Aorta (tissue), 5 donors: ENCODE measurements around the gene TSC22D2. TPM values are rescaled to one million over a fixed set of nuclear protein-coding genes. Genes with fewer than 3 reads are reported as not detected.
A peak's percentile ranks its signal among the peaks of the same experiment; 100 is the strongest.

Source experiments
- ATAC-seq: fragments of 200-7000 bp; cut with Tn5 transposase; one replicate; pipeline ENCODE4 v1.9.1; 2022; ENCODE audit warnings: moderate library complexity; ENCODE audit not compliant: low FRiP score
- DNase-seq, 2 donors: peaks; one replicate each; pipeline ENCODE4 v3.0.0-alpha.2; 2020
- H3K27ac ChIP-seq, 2 donors: one replicate each; pipeline ENCODE4 v1.5.1; 2013; ENCODE audit warnings: low read length in 2 of 2, mild to moderate bottlenecking in 2 of 2, moderate library complexity in 2 of 2, control low read depth in 1 of 2, inconsistent platforms in 1 of 2, low read depth in 1 of 2
- H3K27me3 ChIP-seq, 2 donors: one replicate each; pipeline ENCODE4 v1.6.1; 2013; ENCODE audit warnings: control low read depth in 1 of 2, low read length in 1 of 2, mild to moderate bottlenecking in 1 of 2, moderate library complexity in 1 of 2; ENCODE audit not compliant: insufficient read depth in 2 of 2, control insufficient read depth in 1 of 2
- H3K36me3 ChIP-seq, 2 donors: one replicate each; pipeline ENCODE4 v1.6.1; 2013; ENCODE audit warnings: control low read depth in 1 of 2, low read length in 1 of 2, mild to moderate bottlenecking in 1 of 2; ENCODE audit not compliant: insufficient read depth in 2 of 2, control insufficient read depth in 1 of 2
- H3K4me1 ChIP-seq, 2 donors: one replicate each; pipeline ENCODE4 v1.6.1; 2013; ENCODE audit warnings: low read length in 2 of 2, control low read depth in 1 of 2, mild to moderate bottlenecking in 1 of 2, moderate library complexity in 1 of 2; ENCODE audit not compliant: insufficient read depth in 2 of 2, control insufficient read depth in 1 of 2
- H3K4me3 ChIP-seq, 2 donors: one replicate each; pipeline ENCODE4 v1.5.1; 2013; ENCODE audit warnings: low read length in 2 of 2, control low read depth in 1 of 2, mild to moderate bottlenecking in 1 of 2
- H3K9me3 ChIP-seq: one replicate; pipeline ENCODE4 v1.6.1; 2013; ENCODE audit warnings: mild to moderate bottlenecking, low read length; ENCODE audit not compliant: control insufficient read depth
- WGBS, 2 donors: extraction: QIAGEN DNeasy Blood & Tissue Kit; methylation state at CpG; one replicate each; pipeline ENCODE4 v1.1.7; 2013; 5-methylcytosine and 5-hydroxymethylcytosine counted together
- intact Hi-C, 2 donors: fragments of 100-400 bp; cut with DNase I; formaldehyde crosslinking; loops; one replicate each; pipeline versions ENCODE4 v1.14.2 to v1.15.0; 2022
- long read RNA-seq, 2 donors: library from polyadenylated mRNA; unstranded; transcript quantifications; one replicate each; pipeline ENCODE4 v2.0.0, GENCODE V29; 2020 to 2021
- polyA plus RNA-seq, 2 donors: library from polyadenylated mRNA; stranded (reverse); fragments of 200-250 nt; gene quantifications; one replicate each; pipeline ENCODE4 v1.2.3, GENCODE V29; 2013
- total RNA-seq, 2 donors: library from RNA; stranded (reverse); fragmentation: NEBNext Ultra II Directional; extraction: Animal tissue kit (Norgen Biotek cat#: 25700); gene quantifications; one replicate each; pipeline ENCODE4 v1.2.1, GENCODE V29; 2021
- donor health status: healthy with polysubstance abuse.
- donor health status: Bipolar disorder and iron deficiency.
- donor health status: DM: no; HTN: no; CAD: no.
- donor health status: DM: no; HTN: no; CAD: no.
- donor health status: DM: yes; HTN: yes; CAD: no.

The TSC22D2 gene
- 10 to 100 TPM; 43.9 to 64.7 TPM for total RNA-seq
- polyA plus RNA-seq, result 10 to 100 TPM; 10.6 to 11.5 TPM
- long read RNA-seq, donor 1, full-length matches to known transcripts, result 58 of 81 reads
- long read RNA-seq, donor 1, partial matches to known transcripts, result 0 of 81 reads
- long read RNA-seq, donor 1, other reads (novel, unspliced or antisense), result 23 of 81 reads
- long read RNA-seq, donor 2, full-length matches to known transcripts, result 31 of 51 reads
- long read RNA-seq, donor 2, partial matches to known transcripts, result 0 of 51 reads
- long read RNA-seq, donor 2, other reads (novel, unspliced or antisense), result 20 of 51 reads

DNA sequence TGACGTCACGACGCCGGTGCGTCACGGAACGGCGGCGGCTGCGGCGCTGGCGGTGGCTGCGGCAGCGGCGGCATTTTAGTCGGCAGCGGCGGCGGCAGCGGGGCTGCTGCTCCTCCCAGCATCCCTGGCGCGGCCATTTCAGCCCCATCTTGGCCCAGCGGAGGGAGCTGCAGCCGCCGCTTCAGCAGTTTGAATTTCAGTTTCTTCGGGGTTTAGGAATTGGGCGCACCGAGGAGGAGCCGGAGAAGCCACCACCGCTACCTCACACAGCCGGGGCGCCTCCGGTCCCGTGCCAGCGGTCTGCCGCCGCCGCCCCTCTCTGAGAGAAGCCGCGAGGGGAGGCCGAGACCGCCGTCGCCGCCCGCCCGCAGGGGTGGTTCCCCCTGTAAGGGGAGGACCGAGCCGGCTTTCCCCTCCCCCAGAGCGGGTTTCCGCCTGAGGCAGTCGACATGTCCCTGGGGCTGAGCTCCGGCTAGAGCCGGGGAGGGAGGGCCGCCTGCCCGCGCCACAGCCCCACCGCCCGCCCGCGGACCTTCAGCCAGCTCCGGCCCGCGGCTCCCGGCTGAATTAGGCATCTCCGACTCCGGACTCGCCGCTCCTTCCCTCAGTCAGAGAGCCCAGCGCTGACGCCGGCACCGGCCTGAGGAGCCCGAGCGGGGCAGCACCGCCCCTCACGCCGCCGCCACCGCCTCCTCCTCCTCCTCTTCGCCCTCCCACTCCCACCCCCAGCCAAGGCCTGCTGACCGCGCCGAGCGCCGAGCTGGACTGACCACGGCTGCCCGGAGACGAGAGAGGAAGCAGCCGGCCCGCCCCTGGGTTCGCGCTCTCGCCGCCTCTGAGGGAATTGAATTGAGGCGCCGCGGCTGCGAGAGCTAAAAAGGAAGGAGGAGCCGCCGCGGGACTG is at the start of gene TSC22D2:
Gene TSC22D2 (plus strand): TSS at position 78 of the 904 bp plus-strand sequence. CDS start 1,053 bp downstream, outside the sequence.
- 0% methylated on average over 61 to 102 of the region's 102 CpGs for WGBS, 2 donors
- no peaks in the 10 kb centered on the region for H3K4me1 ChIP-seq
- H3K9me3 ChIP-seq, result no peaks in the 10 kb centered on the region
- peak; percentile 94 for ATAC-seq
- H3K27ac ChIP-seq, result peak within 1 kb of the TSS; percentile 96 to 100
- H3K36me3 ChIP-seq, result no peaks in the 10 kb centered on the region
- H3K27me3 ChIP-seq, result no peaks in the 10 kb centered on the region
- DNase-seq, result peak; percentile 96 to 99
- intact Hi-C loops, result loop anchor here (2.0 to 10.0 kb wide), 7 partner anchors 36 to 436 kb away; partner anchors contain the start of genes EIF2A (in 1 of the 2), PFN2 (in 1 of the 2) and SERP1 (in 1 of the 2)
- H3K4me3 ChIP-seq, result peak within 1 kb of the TSS; percentile 78 to 84

- ATAC-seq, result no peak
- DNase-seq, result no peak
- H3K4me1 ChIP-seq, result no peaks in the 10 kb centered on the region
- H3K9me3 ChIP-seq, result no peaks in the 10 kb centered on the region
- 87 to 88% methylated on average over 2 of the region's 2 CpGs for WGBS, 2 donors
- H3K4me3 ChIP-seq, result no peak overlapping the region
- intact Hi-C loops, result no loop called here
- no peaks in the 10 kb centered on the region for H3K36me3 ChIP-seq
- H3K27ac ChIP-seq, result no peak overlapping the region
- no peaks in the 10 kb centered on the region for H3K27me3 ChIP-seq
Measured at GRCh38 chr3:150359381-150359780, 48.7 kb upstream of the TSC22D2 start.

DNA sequence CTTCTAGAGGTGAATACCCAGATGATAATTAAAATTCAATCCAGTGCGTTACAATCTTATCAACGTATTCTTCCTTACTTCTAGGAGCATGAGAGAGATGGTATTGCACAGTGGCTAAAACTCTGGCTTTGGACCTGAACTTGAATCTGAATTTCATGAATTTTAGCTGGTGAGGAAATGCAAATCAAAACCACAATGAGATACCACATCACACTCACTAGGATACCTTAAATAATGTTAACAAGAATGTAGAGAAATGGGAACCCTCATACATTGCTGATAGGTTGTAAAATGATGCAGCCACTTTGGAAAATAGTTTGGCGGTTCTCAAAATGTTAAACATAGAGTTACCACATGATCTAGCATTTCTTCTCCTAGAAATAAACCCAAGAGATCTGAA is 47.1 kb upstream of the TSC22D2 start:
- Histone ChIP-seq H3K9me3 (no peaks in the 10 kb centered on the region), H3K4me3 (no peak overlapping the region), H3K27ac (no peak overlapping the region), H3K27me3 (no peaks in the 10 kb centered on the region), H3K4me1 (no peaks in the 10 kb centered on the region), H3K36me3 (no peaks in the 10 kb centered on the region)
- no peak for ATAC-seq
- intact Hi-C loops, result no loop called here
- 95 to 96% methylated on average over 3 of the region's 3 CpGs for WGBS, 2 donors
- DNase-seq, result no peak

- intact Hi-C loops, result no loop called here
- H3K27me3 ChIP-seq, result no peaks in the 10 kb centered on the region
- H3K36me3 ChIP-seq, result no peaks in the 10 kb centered on the region
- no peaks in the 10 kb centered on the region for H3K4me1 ChIP-seq
- no peak overlapping the region for H3K4me3 ChIP-seq
- DNase-seq (no peak), ATAC-seq (no peak)
- H3K9me3 ChIP-seq, result no peaks in the 10 kb centered on the region
- WGBS, 2 donors, result 96 to 100% methylated on average over 2 of the region's 2 CpGs
- no peak overlapping the region for H3K27ac ChIP-seq
Measured at GRCh38 chr3:150362515-150363302, 45.4 kb upstream of the TSC22D2 start.

DNA sequence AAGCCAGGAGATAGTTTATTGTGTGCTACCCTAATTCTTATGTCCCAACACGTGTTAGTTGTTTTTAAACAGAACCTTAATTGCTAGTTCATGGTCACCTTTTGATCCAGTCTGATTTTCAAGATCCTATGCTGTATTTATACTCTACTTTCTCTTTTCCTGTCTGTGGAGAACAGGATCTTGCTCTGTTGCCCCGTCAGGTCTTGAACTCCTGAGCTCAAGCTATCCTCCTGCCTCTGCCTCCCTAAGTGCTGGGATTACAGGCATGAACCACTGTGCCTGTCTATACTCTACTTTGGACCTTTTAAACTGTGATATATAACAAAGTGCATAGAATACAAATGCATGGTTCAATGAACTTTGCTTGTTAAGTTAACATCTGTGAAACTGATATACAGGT is 44.7 kb upstream of the TSC22D2 start:
- intact Hi-C loops, result no loop called here

GRCh38 chr3:150365132-150365604 is 42.9 kb upstream of the TSC22D2 start:
- 80 to 82% methylated on average over 5 of the region's 5 CpGs for WGBS, 2 donors
- ATAC-seq, result no peak

More for the DNA sequence above, 44.7 kb upstream of the TSC22D2 start:
- Histone ChIP-seq H3K9me3 (no peaks in the 10 kb centered on the region), H3K36me3 (no peaks in the 10 kb centered on the region), H3K4me1 (no peaks in the 10 kb centered on the region), H3K27ac (no peak overlapping the region), H3K27me3 (no peaks in the 10 kb centered on the region), H3K4me3 (no peak overlapping the region)
- no peak for ATAC-seq
- 93 to 95% methylated on average over 2 of the region's 2 CpGs for WGBS, 2 donors
- DNase-seq, result no peak

DNA sequence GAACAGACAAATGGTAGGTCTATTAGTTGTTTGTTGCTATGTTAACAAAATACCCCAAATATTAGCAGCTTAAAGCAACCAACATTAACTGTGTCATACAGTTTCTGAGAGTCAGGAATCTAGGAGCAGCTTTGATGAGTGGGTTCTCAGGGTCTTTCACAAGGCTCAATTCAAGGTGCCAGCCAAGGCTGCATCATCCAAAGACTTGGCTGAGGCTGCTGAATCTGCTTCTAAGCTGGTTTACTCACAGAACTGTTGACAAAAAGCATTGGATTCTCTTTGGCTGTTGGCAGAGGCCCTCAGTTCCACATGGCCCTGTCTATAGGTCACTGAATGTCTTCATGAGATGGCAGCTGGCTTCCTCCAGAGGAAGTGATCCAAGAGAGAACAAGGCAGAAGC is 40.3 kb upstream of the TSC22D2 start:
- DNase-seq, result no peak
- Histone ChIP-seq H3K4me3 (no peak overlapping the region), H3K27ac (no peak overlapping the region), H3K27me3 (no peaks in the 10 kb centered on the region), H3K4me1 (no peaks in the 10 kb centered on the region), H3K9me3 (no peaks in the 10 kb centered on the region), H3K36me3 (no peaks in the 10 kb centered on the region)
- intact Hi-C loops, result no loop called here
- ATAC-seq, result no peak

More at GRCh38 chr3:150365132-150365604, 42.9 kb upstream of the TSC22D2 start:
- intact Hi-C loops, result no loop called here
- Histone ChIP-seq H3K4me1 (no peaks in the 10 kb centered on the region), H3K9me3 (no peaks in the 10 kb centered on the region), H3K27ac (no peak overlapping the region), H3K27me3 (no peaks in the 10 kb centered on the region), H3K4me3 (no peak overlapping the region), H3K36me3 (no peaks in the 10 kb centered on the region)
- no peak for DNase-seq

- peak in 1 of 2 donors; percentile 71 for DNase-seq
- H3K27ac ChIP-seq, result peak overlapping the region in 1 of 2 donors; percentile 99
- no peaks in the 10 kb centered on the region for H3K9me3 ChIP-seq
- H3K4me3 ChIP-seq, result peak overlapping the region in 1 of 2 donors; percentile 16
- H3K36me3 ChIP-seq, result no peaks in the 10 kb centered on the region
- no peaks in the 10 kb centered on the region for H3K27me3 ChIP-seq
- no peaks in the 10 kb centered on the region for H3K4me1 ChIP-seq
- 5 to 6% methylated on average over 4 of the region's 4 CpGs for WGBS, 2 donors
- intact Hi-C loops, result loop anchor here (1.0 to 5.0 kb wide), 3 partner anchors 20 to 39 kb away; partner anchors contain the start of gene TSC22D2 (in 2 of the 2)
- peak; percentile 77 for ATAC-seq
Measured at GRCh38 chr3:150370122-150370602, 37.9 kb upstream of the TSC22D2 start.
